GM18907 (cell line): ENCODE data around the gene ACTR2.
"Not testable (repeated sequence)": the region's sequence is repeated elsewhere in the genome, so short reads cannot be mapped to it uniquely, and the experiment has no call there.

Experiments used
- ATAC-seq: cut with Tn5 transposase; IDR thresholded peaks from one replicate; pipeline ENCODE4 v1.9.1; 2021; ENCODE audit warnings: mild to moderate bottlenecking, moderate library complexity; ENCODE audit not compliant: unreplicated experiment

The ACTR2 gene

GRCh38 chr2:65309699-65310098 lies 82.1 kb downstream of the ACTR2 start:
- ATAC-seq = no peak

DNA sequence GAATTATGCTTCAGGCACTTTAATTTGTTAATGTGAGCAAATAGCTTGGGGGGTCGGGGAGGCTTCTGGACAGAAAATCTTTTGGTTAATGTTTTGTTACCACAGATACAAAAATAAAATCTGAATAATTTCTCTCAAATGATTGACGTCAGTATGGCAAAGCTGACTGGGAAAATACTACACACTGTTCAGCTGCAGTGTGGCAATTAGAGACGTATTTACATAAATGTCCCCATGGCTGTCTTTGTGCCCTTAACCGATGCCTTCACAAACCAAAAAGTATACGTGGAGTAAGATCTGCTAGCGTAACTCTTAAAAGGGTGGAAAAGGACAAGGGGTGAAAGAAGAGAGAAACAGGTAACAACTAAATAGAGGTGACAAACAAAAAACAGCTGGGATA lies 83.4 kb downstream of the ACTR2 start:
- no peak for ATAC-seq

GRCh38 chr2:65311596-65311995 lies 84.0 kb downstream of the ACTR2 start:
- ATAC-seq = no peak

GRCh38 chr2:65313126-65313953 lies 85.7 kb downstream of the ACTR2 start:
- no peak for ATAC-seq

DNA sequence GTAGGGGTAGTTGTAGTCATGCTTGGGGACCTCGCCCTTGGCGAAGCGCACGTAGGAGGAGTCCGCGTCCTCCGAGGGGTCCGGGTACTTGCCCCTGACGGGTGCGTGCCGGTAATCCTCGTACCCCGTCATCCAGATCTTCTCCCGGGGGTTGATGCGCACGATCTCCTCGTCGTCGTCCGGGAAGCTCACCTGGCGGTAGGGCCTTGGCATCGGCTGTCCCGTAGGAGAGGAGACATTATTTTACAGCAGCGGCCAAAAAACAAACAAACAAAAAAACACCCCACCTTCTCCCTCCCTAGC lies 86.3 kb downstream of the ACTR2 start:
- ATAC-seq = no peak

GRCh38 chr2:65314801-65315441 lies 87.3 kb downstream of the ACTR2 start:
- ATAC-seq = no peak

GRCh38 chr2:65316072-65316471 lies 88.4 kb downstream of the ACTR2 start:
- ATAC-seq = no peak

DNA sequence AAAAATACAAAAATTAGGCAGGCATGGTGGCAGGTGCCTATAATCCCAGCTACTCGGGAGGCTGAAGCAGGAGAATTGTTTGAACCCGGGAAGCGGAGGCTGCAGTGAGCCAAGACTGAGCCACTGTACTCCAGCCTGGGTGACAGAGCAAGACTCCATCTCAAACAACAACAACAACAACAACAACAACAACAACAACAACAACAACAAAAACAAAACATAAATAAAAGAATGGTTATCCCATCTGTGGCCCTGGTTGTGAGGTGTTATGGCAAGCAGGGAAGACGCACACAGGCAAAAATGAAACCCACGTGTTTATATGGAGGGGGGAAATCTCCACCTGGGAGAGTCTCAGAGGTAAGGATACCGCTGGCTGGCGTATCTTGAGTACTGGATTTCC lies 89.7 kb downstream of the ACTR2 start:
- ATAC-seq = not testable (repeated sequence)

- ATAC-seq = no peak
Observed at GRCh38 chr2:65317841-65318240, 90.2 kb downstream of the ACTR2 start.

GRCh38 chr2:65319072-65319673 lies 91.5 kb downstream of the ACTR2 start:
- no peak for ATAC-seq

- no peak for ATAC-seq
Observed at GRCh38 chr2:65319674-65320041, 92.0 kb downstream of the ACTR2 start.

GRCh38 chr2:65320042-65320725 lies 92.6 kb downstream of the ACTR2 start:
- ATAC-seq = peak; percentile 70
